ENCODE measurements around the gene ZKSCAN1. TPM values are rescaled to one million over a fixed set of nuclear protein-coding genes. Genes with fewer than 3 reads are reported as not detected.
"Not testable (repeated sequence)": the region's sequence is repeated elsewhere in the genome, so short reads cannot be mapped to it uniquely, and the experiment has no call there.

ZKSCAN1 gene
- total RNA-seq, 2 experiments from 2014 or later, result 42.3 to 45.0 TPM

DNA sequence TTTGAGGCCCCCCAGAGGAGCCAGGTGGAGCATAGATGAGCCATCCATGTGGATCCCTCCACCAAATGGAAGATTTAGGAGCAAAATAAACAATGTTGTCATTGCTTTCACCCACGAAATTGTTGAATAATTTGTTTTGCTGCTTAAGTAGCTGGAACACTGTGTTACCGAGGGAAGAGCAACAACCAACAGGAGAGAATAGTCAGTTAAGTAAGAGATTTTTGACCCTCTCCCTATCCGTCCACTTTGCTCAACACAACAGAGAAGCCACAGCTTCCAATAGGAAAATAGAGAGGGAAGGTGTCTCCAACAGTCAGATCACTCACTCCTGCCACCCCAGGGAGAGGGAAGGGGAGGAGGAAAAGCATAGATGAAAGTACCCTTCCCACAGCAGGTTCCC lies 3.9 kb upstream of the ZKSCAN1 start:
- Histone ChIP-seq H3K4me1 (ENCODE audit: insufficient read depth, low read length) (peaks cover 20% of the 10 kb centered on the region), H3K9me3 (ENCODE audit: control insufficient read depth in 1 of 2, insufficient read depth in 1 of 2, low read length in 2 of 2) (no peaks in the 10 kb centered on the region), H3K27me3 (ENCODE audit: control insufficient read depth in 1 of 2, insufficient read depth in 2 of 2, low read length in 2 of 2) (no peaks in the 10 kb centered on the region), H3K4me3 (ENCODE audit: low read length) (no peak overlapping the region), H3K36me3 (ENCODE audit: insufficient read depth, low read length) (no peaks in the 10 kb centered on the region), H3K27ac (ENCODE audit: low read depth in 1 of 2, low read length in 2 of 2) (no peak overlapping the region)
- intact Hi-C loops (cut with DNase I, micrococcal nuclease), result loop anchor here in 1 of 2 experiments (10.0 kb wide), 1 partner anchor 507 kb away; the partner anchor contains the start of genes ZKSCAN5 and ZNF394
- no peak for DNase-seq
- ChIA-PET POLR2A (no interaction called here), CTCF (no interaction called here)
- H3K27me3 Mint-ChIP-seq, result no peaks in the 10 kb centered on the region
- TF ChIP-seq, protein P1, sequence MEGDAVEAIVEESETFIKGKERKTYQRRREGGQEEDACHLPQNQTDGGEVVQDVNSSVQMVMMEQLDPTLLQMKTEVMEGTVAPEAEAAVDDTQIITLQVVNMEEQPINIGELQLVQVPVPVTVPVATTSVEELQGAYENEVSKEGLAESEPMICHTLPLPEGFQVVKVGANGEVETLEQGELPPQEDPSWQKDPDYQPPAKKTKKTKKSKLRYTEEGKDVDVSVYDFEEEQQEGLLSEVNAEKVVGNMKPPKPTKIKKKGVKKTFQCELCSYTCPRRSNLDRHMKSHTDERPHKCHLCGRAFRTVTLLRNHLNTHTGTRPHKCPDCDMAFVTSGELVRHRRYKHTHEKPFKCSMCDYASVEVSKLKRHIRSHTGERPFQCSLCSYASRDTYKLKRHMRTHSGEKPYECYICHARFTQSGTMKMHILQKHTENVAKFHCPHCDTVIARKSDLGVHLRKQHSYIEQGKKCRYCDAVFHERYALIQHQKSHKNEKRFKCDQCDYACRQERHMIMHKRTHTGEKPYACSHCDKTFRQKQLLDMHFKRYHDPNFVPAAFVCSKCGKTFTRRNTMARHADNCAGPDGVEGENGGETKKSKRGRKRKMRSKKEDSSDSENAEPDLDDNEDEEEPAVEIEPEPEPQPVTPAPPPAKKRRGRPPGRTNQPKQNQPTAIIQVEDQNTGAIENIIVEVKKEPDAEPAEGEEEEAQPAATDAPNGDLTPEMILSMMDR (IDR thresholded peaks at IDR 0.05), result no peak
- no peak overlapping the region for H3K27ac Mint-ChIP-seq
- ATAC-seq (ENCODE audit: poor library complexity), result no peak
- peaks cover 16% of the 10 kb centered on the region for H3K4me1 Mint-ChIP-seq (ENCODE audit: low read depth)
- no peaks in the 10 kb centered on the region for H3K9me3 Mint-ChIP-seq
- peaks cover 12% of the 10 kb centered on the region for H3K36me3 Mint-ChIP-seq (ENCODE audit: low read depth)
- no peak overlapping the region for H3K4me3 Mint-ChIP-seq

DNA sequence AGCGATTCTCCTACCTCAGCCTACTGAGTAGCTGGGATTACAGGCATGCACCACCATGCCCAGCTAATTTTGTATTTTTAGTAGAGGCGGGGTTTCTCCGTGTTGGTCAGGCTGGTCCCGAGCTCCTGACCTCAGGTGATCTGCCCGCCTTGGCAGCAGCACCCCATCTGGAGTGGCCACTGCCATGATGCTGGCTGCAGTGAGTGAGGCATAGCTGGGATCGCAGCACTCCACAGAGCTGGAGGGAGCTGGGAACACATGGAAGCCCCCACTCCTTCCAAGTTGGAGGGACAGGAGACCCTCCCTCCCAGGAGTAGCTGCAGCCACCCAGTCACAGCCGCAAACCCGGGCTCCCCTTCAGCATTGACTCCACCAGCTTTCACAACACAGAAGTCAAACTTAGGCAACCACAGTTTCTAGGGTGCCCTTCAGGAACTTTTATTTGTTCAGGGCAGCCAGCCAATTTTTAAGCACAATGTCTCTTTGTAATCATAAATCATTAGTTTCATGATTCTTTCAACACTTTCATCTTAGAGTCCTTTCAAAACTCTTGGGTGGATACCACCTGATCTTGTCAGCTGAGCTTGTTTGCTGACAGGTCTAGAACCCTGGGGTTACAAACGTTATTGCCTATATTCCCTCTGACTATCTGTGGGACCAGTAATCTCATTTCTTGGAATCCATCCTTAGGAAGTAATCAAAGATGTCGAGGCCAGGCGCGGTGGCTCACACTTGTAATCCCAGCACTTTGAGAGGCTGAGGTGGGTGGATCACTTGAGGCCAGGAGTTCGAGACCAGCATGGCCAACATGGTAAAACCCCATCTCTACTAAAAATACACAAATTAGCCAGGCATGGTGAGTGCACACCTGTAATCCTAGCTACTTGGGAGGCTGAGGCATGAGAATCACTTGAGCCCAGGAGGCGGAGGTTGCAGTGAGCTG lies 2.7 kb upstream of the ZKSCAN1 start:
- H3K4me1 ChIP-seq (ENCODE audit: insufficient read depth, low read length), result peaks cover 23% of the 10 kb centered on the region
- H3K9me3 ChIP-seq (ENCODE audit: control insufficient read depth in 1 of 2, insufficient read depth in 1 of 2, low read length in 2 of 2); DNase-seq; H3K27ac ChIP-seq (ENCODE audit: low read depth in 1 of 2, low read length in 2 of 2); POLR2A ChIA-PET; H3K4me3 ChIP-seq (ENCODE audit: low read length); H3K27me3 Mint-ChIP-seq; H3K27me3 ChIP-seq (ENCODE audit: control insufficient read depth in 1 of 2, insufficient read depth in 2 of 2, low read length in 2 of 2); H3K36me3 ChIP-seq (ENCODE audit: insufficient read depth, low read length); H3K9me3 Mint-ChIP-seq; ATAC-seq (ENCODE audit: poor library complexity); CTCF ChIA-PET: not testable (repeated sequence)
- Mint-ChIP-seq H3K27ac (peak overlapping the region; percentile 27), H3K4me3 (peak overlapping the region; percentile 15), H3K36me3 (ENCODE audit: low read depth) (peaks cover 17% of the 10 kb centered on the region), H3K4me1 (ENCODE audit: low read depth) (peaks cover 25% of the 10 kb centered on the region)
- intact Hi-C loops (cut with DNase I, micrococcal nuclease), result loop anchor here in 1 of 2 experiments (10.0 kb wide), 1 partner anchor 508 kb away; the partner anchor contains the start of genes ZKSCAN5 and ZNF394

GRCh38 chr7:100013328-100013676 lies 2.1 kb upstream of the ZKSCAN1 start:
- Histone ChIP-seq H3K9me3 (ENCODE audit: control insufficient read depth in 1 of 2, insufficient read depth in 1 of 2, low read length in 2 of 2) (no peaks in the 10 kb centered on the region), H3K4me3 (ENCODE audit: low read length) (no peak overlapping the region), H3K27ac (ENCODE audit: low read depth in 1 of 2, low read length in 2 of 2) (no peak overlapping the region), H3K27me3 (ENCODE audit: control insufficient read depth in 1 of 2, insufficient read depth in 2 of 2, low read length in 2 of 2) (no peaks in the 10 kb centered on the region), H3K36me3 (ENCODE audit: insufficient read depth, low read length) (no peaks in the 10 kb centered on the region), H3K4me1 (ENCODE audit: insufficient read depth, low read length) (peaks cover 23% of the 10 kb centered on the region)
- no peak for ATAC-seq (ENCODE audit: poor library complexity)
- Mint-ChIP-seq H3K27me3 (no peaks in the 10 kb centered on the region), H3K4me1 (ENCODE audit: low read depth) (peaks cover 31% of the 10 kb centered on the region), H3K36me3 (ENCODE audit: low read depth) (peaks cover 23% of the 10 kb centered on the region), H3K9me3 (no peaks in the 10 kb centered on the region), H3K27ac (peak overlapping the region; percentile 27), H3K4me3 (peak overlapping the region; percentile 15)
- ChIA-PET POLR2A (interaction anchor here (0.7 kb wide), 2 partner anchors 72 to 94 kb away, joined by 3 to 4 read pairs; partner anchors contain the start of gene TRIM4), CTCF (no interaction called here)
- TF ChIP-seq, protein P1 (IDR thresholded peaks at IDR 0.05), result no peak
- DNase-seq, result peak in 3 of 14 experiments; percentile 19 to 39 (median 26)
- intact Hi-C loops (cut with DNase I, micrococcal nuclease), result loop anchor here in 1 of 2 experiments (10.0 kb wide), 1 partner anchor 509 kb away; the partner anchor contains the start of genes ZKSCAN5 and ZNF394
